Esophagus squamous epithelium (tissue), 5 donors: Measurements from ENCODE around the gene KLRK1. TPM values are rescaled to one million over a fixed set of nuclear protein-coding genes. Genes with fewer than 3 reads are reported as not detected.
"Not testable (repeated sequence)": the region's sequence is repeated elsewhere in the genome, so short reads cannot be mapped to it uniquely, and the experiment has no call there.

ENCODE experiments used
- DNase-seq: peaks from one replicate; lab custom pipeline; 2025; lab: John Stamatoyannopoulos, UW
- H3K27ac ChIP-seq, 4 donors: fragments of 200-600 bp; sonication (generic); one replicate each; pipeline ENCODE4 v1.5.1; 2016 to 2019; ENCODE audit warnings: mild to moderate bottlenecking in 1 of 4
- H3K27me3 ChIP-seq, 4 donors: fragments of 200-600 bp; sonication (generic); 1 replicate in 3 of 4; 2 replicates in 1 of 4; pipeline versions ENCODE4 v1.5.1 to v1.6.0; 2017 to 2021; ENCODE audit warnings: antibody characterized with exemption in 1 of 4
- H3K36me3 ChIP-seq, 3 donors: fragments of 200-600 bp; sonication (generic); one replicate each; pipeline ENCODE4 v1.5.1; 2016 to 2019
- H3K4me1 ChIP-seq, 3 donors: fragments of 200-600 bp; sonication (generic); one replicate each; pipeline ENCODE4 v1.5.1; 2017 to 2019
- H3K4me3 ChIP-seq, 4 donors: fragments of 200-600 bp; sonication (generic); 1 replicate in 3 of 4; 2 replicates in 1 of 4; pipeline ENCODE4 v1.5.1; 2016 to 2019; ENCODE audit warnings: mild to moderate bottlenecking in 2 of 4, moderate library complexity in 1 of 4
- H3K9me3 ChIP-seq, 3 donors: fragments of 200-600 bp; sonication (generic); one replicate each; pipeline ENCODE4 v1.5.1; 2016 to 2019
- POLR2A ChIP-seq, 4 donors: fragments of 450-650 bp; IDR thresholded peaks; one replicate each; pipeline ENCODE4 v1.6.1; 2017; ENCODE audit warnings: antibody characterized with exemption in 4 of 4, mild to moderate bottlenecking in 4 of 4, moderate library complexity in 3 of 4
- WGBS, 2 donors: methylation state at CpG; one replicate each; pipeline ENCODE4 v1.1.5; 2018; 5-methylcytosine and 5-hydroxymethylcytosine counted together
- intact Hi-C: fragments of 100-400 bp; cut with DNase I; formaldehyde crosslinking; loops from one replicate; pipeline ENCODE4 v1.15.0; 2022
- total RNA-seq, 4 donors: library from RNA; depleted of rRNA; stranded (reverse); fragments of >200 nt; gene quantifications; one replicate each; pipeline ENCODE4 v1.1.0, GENCODE V29; 2016
- TF ChIP-seq, protein P1 (sequence below), 6 experiments: fragments of 450-650 bp in 4 of 6; fragments of 200-600 bp in 2 of 6; sonication (generic) in 2 of 6; IDR thresholded peaks; one replicate each; pipeline ENCODE4 v1.5.1; 2016 to 2019; ENCODE audit warnings: antibody characterized with exemption in 6 of 6, mild to moderate bottlenecking in 4 of 6, moderate library complexity in 4 of 6
- donor health status: DM: yes; HTN: yes; CAD: no.

KLRK1 gene
- total RNA-seq, 4 donors from 2014 or later: 1.6 to 10.7 (median 1.9) TPM; not detected in 1

DNA sequence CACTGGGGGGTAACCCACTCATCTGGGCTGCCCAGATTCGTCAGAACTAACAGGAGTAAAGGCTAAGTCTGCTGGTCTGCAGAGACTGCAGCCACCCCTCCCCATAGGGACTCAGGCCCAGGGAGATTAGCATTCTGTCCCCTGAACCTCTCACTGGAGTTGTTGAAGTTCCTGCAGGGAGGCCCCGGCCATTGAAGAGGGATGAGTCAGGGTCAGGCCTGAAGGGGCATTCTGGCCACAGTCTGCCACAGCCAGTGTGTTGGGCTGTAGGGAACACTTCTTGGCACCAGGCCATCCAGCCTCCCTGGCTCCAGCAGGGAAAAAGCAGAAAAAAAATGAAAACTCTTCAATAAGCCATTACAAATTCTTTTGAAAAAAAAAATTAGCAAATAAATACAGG, 35.3 kb downstream of the KLRK1 start:
- Histone ChIP-seq H3K27me3 (no peaks in the 10 kb centered on the region), H3K4me3 (no peak overlapping the region), H3K27ac (no peak overlapping the region), H3K4me1 (peaks cover 0 to 10% (median 0%) of the 10 kb centered on the region in 3 donors), H3K36me3 (no peaks in the 10 kb centered on the region), H3K9me3 (no peaks in the 10 kb centered on the region)
- no peak for DNase-seq
- WGBS, 2 donors: 76% methylated on average over 2 of the region's 2 CpGs; no CpG with 5 or more reads in 1 of the 2 donors
- intact Hi-C loops: no loop called here
- no peak for TF ChIP-seq POLR2A (IDR thresholded peaks at IDR 0.05)
- TF ChIP-seq, protein P1, sequence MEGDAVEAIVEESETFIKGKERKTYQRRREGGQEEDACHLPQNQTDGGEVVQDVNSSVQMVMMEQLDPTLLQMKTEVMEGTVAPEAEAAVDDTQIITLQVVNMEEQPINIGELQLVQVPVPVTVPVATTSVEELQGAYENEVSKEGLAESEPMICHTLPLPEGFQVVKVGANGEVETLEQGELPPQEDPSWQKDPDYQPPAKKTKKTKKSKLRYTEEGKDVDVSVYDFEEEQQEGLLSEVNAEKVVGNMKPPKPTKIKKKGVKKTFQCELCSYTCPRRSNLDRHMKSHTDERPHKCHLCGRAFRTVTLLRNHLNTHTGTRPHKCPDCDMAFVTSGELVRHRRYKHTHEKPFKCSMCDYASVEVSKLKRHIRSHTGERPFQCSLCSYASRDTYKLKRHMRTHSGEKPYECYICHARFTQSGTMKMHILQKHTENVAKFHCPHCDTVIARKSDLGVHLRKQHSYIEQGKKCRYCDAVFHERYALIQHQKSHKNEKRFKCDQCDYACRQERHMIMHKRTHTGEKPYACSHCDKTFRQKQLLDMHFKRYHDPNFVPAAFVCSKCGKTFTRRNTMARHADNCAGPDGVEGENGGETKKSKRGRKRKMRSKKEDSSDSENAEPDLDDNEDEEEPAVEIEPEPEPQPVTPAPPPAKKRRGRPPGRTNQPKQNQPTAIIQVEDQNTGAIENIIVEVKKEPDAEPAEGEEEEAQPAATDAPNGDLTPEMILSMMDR (IDR thresholded peaks at IDR 0.05): no peak

DNA sequence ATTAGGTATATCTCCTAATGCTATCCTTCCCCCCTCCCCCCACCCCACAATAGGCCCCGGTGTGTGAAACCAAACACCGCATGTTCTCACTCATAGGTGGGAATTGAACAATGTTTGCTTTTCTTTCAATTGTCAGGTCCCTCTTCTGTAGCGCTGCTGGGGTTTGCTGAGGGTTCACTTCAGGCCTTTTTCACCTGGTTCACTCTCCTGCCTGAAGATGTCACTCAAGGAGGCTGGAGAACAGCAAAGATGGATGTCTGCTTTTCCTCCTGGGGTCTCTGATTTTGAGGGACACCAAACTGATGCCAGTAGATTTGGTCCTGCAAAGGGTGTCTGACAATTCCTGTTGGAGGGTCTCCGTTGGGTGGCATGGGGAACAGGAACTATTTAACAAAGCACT, 35.8 kb downstream of the KLRK1 start:
- peaks cover 0 to 10% (median 0%) of the 10 kb centered on the region in 3 donors for H3K4me1 ChIP-seq
- no peaks in the 10 kb centered on the region for H3K36me3 ChIP-seq
- no peaks in the 10 kb centered on the region for H3K9me3 ChIP-seq
- no peak for DNase-seq
- intact Hi-C loops: no loop called here
- H3K27me3 ChIP-seq: no peaks in the 10 kb centered on the region
- TF ChIP-seq, protein P1 (IDR thresholded peaks at IDR 0.05): no peak
- no peak for TF ChIP-seq POLR2A (IDR thresholded peaks at IDR 0.05)
- WGBS, 2 donors: 50 to 61% methylated on average over 2 to 4 of the region's 4 CpGs
- no peak overlapping the region for H3K27ac ChIP-seq
- H3K4me3 ChIP-seq: no peak overlapping the region

DNA sequence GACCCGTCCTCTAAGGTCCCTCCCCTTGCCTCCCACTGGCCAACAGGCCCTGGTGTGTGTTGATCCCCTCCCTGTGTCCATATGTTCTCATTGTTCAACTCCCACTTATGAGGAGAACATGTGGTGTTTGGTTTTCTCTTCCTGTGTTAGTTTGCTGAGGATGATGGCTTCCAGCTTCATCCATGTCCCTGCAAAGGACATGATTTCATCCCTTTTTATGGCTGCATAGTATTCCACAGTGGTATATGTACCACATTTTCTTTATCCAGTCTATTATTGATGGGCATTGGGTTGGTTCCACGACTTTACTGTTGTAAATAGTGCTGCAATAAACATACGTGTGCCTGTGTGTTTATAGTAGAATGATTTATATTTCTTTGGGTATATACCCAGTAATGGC, 38.4 kb downstream of the KLRK1 start:
- intact Hi-C loops, H3K27me3 ChIP-seq, DNase-seq, H3K27ac ChIP-seq, H3K4me3 ChIP-seq, H3K36me3 ChIP-seq, H3K9me3 ChIP-seq, H3K4me1 ChIP-seq: not testable (repeated sequence)
- WGBS, 2 donors: 44 to 55% methylated on average over 3 of the region's 3 CpGs

DNA sequence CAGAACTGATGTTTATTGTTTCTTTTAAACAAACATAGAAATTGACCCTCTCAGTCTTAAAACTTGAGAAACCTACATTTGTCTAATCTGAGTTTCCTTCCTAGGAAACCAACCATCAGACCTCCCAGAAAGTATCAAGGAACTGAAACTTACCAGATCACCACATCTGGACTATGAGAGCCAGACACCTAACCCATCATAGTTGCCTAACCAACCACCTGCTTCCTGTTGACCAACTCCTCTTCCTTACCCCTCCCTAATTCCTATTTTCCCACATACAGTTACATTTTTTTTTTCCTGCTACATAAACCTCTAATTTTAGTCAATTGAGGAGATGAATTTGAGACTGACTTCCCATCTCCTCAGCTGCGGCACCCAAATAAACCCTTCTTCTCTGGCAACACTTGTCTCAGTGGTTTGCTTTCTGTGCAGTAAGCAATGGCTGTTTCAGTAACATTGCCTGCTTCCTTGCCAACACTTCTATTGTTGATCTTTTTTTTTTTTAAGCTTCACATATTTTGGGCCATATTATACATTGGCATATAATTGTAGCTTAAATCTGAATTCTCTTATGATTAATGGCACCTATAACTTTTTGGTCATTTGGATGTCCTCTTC, 47.8 kb downstream of the KLRK1 start:
- intact Hi-C loops: no loop called here
- H3K4me1 ChIP-seq: no peaks in the 10 kb centered on the region
- WGBS, 2 donors: 83 to 86% methylated on average over 1 of the region's 1 CpG

DNA sequence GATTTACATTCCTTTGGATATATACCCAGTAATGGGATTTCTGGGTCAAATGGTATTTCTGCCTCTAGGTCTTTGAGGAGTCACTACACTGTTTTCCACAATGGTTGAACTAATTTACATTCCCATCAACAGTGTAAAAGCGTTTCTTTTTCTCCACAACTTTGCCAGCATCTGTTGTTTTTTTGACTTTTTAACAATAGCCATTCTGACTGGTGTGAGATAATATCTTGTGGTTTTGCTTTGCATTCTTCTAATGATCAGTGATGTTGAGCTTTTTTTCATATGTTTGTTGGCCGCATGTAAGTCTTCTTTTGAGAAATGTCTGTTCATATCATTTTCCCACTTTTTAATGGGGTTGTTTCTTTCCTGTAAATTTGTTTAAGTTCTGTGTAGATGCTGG, 48.9 kb downstream of the KLRK1 start:
- DNase-seq, H3K27ac ChIP-seq, intact Hi-C loops, H3K4me1 ChIP-seq, H3K9me3 ChIP-seq, H3K4me3 ChIP-seq, H3K27me3 ChIP-seq, H3K36me3 ChIP-seq: not testable (repeated sequence)
- 79 to 95% methylated on average over 2 of the region's 2 CpGs for WGBS, 2 donors

More for the DNA sequence above, 47.8 kb downstream of the KLRK1 start:
- Histone ChIP-seq H3K27me3 (no peaks in the 10 kb centered on the region), H3K4me3 (no peak overlapping the region), H3K27ac (no peak overlapping the region), H3K36me3 (no peaks in the 10 kb centered on the region), H3K9me3 (no peaks in the 10 kb centered on the region)
- TF ChIP-seq, protein P1 (IDR thresholded peaks at IDR 0.05): no peak
- TF ChIP-seq POLR2A (IDR thresholded peaks at IDR 0.05): no peak
- no peak for DNase-seq

DNA sequence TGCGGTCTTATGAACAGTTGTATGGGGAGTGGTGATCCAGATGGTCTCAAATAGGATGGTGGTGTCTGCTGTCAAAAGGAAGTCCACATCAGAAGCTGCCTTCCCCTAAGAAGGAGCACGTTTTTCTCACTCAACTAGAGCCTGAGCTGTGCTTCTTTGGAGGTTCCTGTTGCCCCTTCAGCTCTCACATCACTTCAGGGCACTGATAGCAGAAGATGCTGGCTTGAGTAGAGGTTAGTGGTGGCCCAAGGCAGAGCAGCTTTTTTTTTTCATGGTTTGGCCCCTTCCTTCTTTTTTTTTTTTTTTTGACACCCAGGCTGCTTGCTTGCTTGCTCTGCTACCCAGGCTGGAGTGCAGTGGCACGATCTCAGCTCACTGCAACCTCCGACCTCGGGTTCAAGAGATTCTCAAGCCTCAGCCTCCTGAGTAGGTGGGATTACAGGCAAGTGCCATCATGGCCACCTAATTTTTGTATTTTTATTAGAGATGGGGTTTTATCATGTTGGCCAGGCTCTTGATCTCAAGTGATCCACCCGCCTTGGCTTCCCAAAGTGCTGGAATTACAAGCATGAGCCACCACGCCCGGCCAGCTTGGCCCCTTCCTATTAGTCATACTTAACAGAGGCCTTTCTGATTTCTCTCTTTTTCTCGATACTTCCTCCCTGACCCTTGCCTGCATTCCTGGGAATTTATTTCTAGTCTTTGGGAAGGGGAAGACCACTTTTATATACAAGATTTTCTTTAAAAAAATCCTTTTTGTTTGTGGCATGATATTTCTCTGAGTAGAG, 50.6 kb downstream of the KLRK1 start:
- 68 to 74% methylated on average over 7 to 9 of the region's 9 CpGs for WGBS, 2 donors
- no peak for DNase-seq
- H3K27me3 ChIP-seq: no peaks in the 10 kb centered on the region
- H3K9me3 ChIP-seq: no peaks in the 10 kb centered on the region
- no peaks in the 10 kb centered on the region for H3K36me3 ChIP-seq
- H3K27ac ChIP-seq: no peak overlapping the region
- intact Hi-C loops: no loop called here
- no peaks in the 10 kb centered on the region for H3K4me1 ChIP-seq
- no peak overlapping the region for H3K4me3 ChIP-seq
- TF ChIP-seq POLR2A (IDR thresholded peaks at IDR 0.05): no peak
- TF ChIP-seq, protein P1 (IDR thresholded peaks at IDR 0.05): no peak

DNA sequence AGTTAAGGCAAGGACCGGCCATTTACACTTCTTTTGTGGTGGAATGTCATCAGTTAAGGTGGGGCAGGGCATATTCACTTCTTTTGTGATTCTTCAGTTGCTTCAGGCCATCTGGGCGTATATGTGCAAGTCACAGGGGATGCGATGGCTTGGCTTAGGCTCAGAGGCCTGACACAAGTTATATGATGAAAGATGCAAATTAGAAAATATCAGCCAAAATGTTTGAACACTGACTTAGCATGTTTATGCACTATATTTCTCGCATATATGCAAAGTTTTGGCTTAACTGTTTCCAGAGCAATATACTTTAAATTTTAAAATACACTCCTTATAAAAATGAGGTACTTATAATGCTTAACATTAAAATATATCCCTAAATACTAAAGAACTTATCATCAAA, 51.4 kb downstream of the KLRK1 start:
- WGBS, 2 donors: 52 to 72% methylated on average over 4 of the region's 4 CpGs
- H3K36me3 ChIP-seq, H3K9me3 ChIP-seq, H3K27me3 ChIP-seq, H3K4me1 ChIP-seq, H3K4me3 ChIP-seq, H3K27ac ChIP-seq, intact Hi-C loops, DNase-seq: not testable (repeated sequence)

DNA sequence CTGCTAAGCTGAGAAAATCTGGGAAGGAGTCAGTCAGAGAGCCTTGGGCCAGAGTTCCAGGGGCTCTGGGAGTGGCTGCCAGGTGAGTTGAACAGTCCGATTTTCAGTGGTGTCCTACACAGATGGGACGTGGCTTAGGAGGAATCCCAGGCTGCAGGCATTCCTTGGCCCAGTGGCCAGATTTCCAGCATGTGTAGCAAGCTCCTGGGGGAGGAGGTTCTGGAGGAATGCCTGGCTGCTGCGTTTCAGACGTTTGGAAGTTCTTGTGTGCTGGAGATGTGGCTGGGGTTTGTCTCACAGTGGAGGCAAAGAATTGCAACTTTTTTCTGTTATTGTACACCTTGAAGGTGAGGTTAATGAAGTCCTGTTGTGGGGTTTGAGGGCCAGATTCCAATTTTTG, 53.6 kb downstream of the KLRK1 start:
- 56 to 73% methylated on average over 2 to 3 of the region's 4 CpGs for WGBS, 2 donors
- H3K27me3 ChIP-seq, H3K9me3 ChIP-seq, DNase-seq, H3K4me1 ChIP-seq, H3K36me3 ChIP-seq, intact Hi-C loops, H3K27ac ChIP-seq, H3K4me3 ChIP-seq: not testable (repeated sequence)
